Endothelial cell of umbilical vein (primary cell): ENCODE results near the gene TMEM204. TPM values are rescaled to one million over a fixed set of nuclear protein-coding genes. Genes with fewer than 3 reads are reported as not detected.

ENCODE experiments used
- BruUV-seq: library from RNA; stranded (reverse); fragments of 400-500 nt; replicated peaks from 2 replicates; lab custom pipeline; 2021; lab: Mats Ljungman, UMichigan
- CTCF ChIA-PET: fragments of 300-600, 350-600 bp; sonication (Branson Sonifier 250); formaldehyde crosslinking; loops from one replicate; lab custom pipeline; 2021; ENCODE audit warnings: antibody characterized with exemption, inconsistent platforms; lab: Charles Lee
- POLR2A ChIA-PET: fragments of 300-600, 350-600 bp; sonication (Branson Sonifier 250); formaldehyde crosslinking; loops from one replicate; lab custom pipeline; 2021; ENCODE audit warnings: antibody characterized with exemption, inconsistent platforms; lab: Charles Lee
- DNase-seq: peaks from one replicate; pipeline ENCODE4 v3.0.0-alpha.2; 2011; ENCODE audit warnings: low read depth, low spot score
- FAIRE-seq: peaks from 2 replicates; lab custom pipeline; 2011; peaks lifted over from hg19 to GRCh38; lab: Jason Lieb, UNC
- H2AFZ ChIP-seq: 2 replicates; pipeline ENCODE4 v1.6.0; 2012; ENCODE audit warnings: low read depth, low read length, control low read depth, inconsistent platforms
- H3K27ac ChIP-seq: 2 replicates; pipeline ENCODE4 v1.5.1; 2011; ENCODE audit warnings: low read depth, mild to moderate bottlenecking, control low read depth, low read length, moderate library complexity; ENCODE audit not compliant: insufficient read depth
- H3K27me3 ChIP-seq, 2 experiments: 2 replicates each; pipeline versions ENCODE4 v1.6.0 to v1.6.1; 2011; ENCODE audit warnings: low read length in 2 of 2, mixed read lengths in 1 of 2; ENCODE audit not compliant: control insufficient read depth in 2 of 2, insufficient read depth in 2 of 2
- H3K36me3 ChIP-seq, 2 experiments: 2 replicates in 1 of 2; 3 replicates in 1 of 2; pipeline ENCODE4 v1.5.1; 2011; ENCODE audit warnings: low read length in 2 of 2, mild to moderate bottlenecking in 1 of 2, moderate library complexity in 1 of 2; ENCODE audit not compliant: control insufficient read depth in 2 of 2, insufficient read depth in 2 of 2; ENCODE audit errors: extremely low read depth in 1 of 2
- H3K4me1 ChIP-seq: 3 replicates; pipeline ENCODE4 v1.5.1; 2011; ENCODE audit warnings: mild to moderate bottlenecking, low read length; ENCODE audit not compliant: control insufficient read depth, insufficient read depth; ENCODE audit errors: extremely low read depth
- H3K4me2 ChIP-seq: 2 replicates; pipeline ENCODE4 v1.6.1; 2011; ENCODE audit warnings: low read length, control low read depth, mixed read lengths; ENCODE audit not compliant: insufficient read depth
- H3K4me3 ChIP-seq, 3 experiments: fragments of 200-600 bp in 1 of 3; sonication (generic), shearing (Covaris generic) in 1 of 3; replicated peaks in 1 of 3; 2 replicates each; pipeline ENCODE4 v1.5.1; 2011 to 2016; ENCODE audit warnings: control low read depth in 3 of 3, low read length in 3 of 3, mild to moderate bottlenecking in 2 of 3, inconsistent platforms in 1 of 3, low read depth in 1 of 3, moderate library complexity in 1 of 3; ENCODE audit not compliant: insufficient read depth in 1 of 3
- H3K79me2 ChIP-seq: 2 replicates; pipeline ENCODE4 v1.6.0; 2012; ENCODE audit warnings: low read length, inconsistent platforms; ENCODE audit not compliant: control insufficient read depth, insufficient read depth
- H3K9ac ChIP-seq: replicated peaks from 2 replicates; pipeline ENCODE3; 2011; ENCODE audit warnings: low read length, control low read depth; ENCODE audit not compliant: insufficient read depth; ENCODE audit errors: extremely low read depth
- H3K9me1 ChIP-seq: replicated peaks from 3 replicates; pipeline ENCODE4 v1.6.0; 2011; ENCODE audit warnings: mild to moderate bottlenecking, low read length; ENCODE audit not compliant: control insufficient read depth, insufficient read depth; ENCODE audit errors: extremely low read depth
- H3K9me3 ChIP-seq: replicated peaks from 2 replicates; pipeline ENCODE4 v1.5.1; 2012; ENCODE audit warnings: low read length, inconsistent platforms; ENCODE audit not compliant: control insufficient read depth, insufficient read depth
- H4K20me1 ChIP-seq: replicated peaks from 2 replicates; pipeline ENCODE3; 2011; ENCODE audit warnings: mild to moderate bottlenecking, low read length; ENCODE audit not compliant: control insufficient read depth, insufficient read depth; ENCODE audit errors: extremely low read depth
- CTCF ChIP-seq, 2 donors: IDR thresholded peaks; 1 replicate in 1 of 2; 2 replicates in 1 of 2; pipeline ENCODE4 v1.5.1; 2011; ENCODE audit warnings: low read length in 2 of 2, mild to moderate bottlenecking in 2 of 2, moderate library complexity in 2 of 2, control low read depth in 1 of 2, inconsistent platforms in 1 of 2, low read depth in 1 of 2; ENCODE audit not compliant: insufficient read depth in 1 of 2; ENCODE audit errors: extremely low read depth in 1 of 2
- EZH2 ChIP-seq: IDR thresholded peaks from 2 replicates; pipeline ENCODE4 v1.6.1; 2012; ENCODE audit warnings: borderline replicate concordance, low read depth, mild to moderate bottlenecking, moderate library complexity, low read length, inconsistent platforms; ENCODE audit not compliant: severe bottlenecking
- FOS ChIP-seq: IDR thresholded peaks from 2 replicates; pipeline ENCODE4 v1.6.1; 2011; ENCODE audit warnings: mild to moderate bottlenecking, low read length, moderate library complexity, borderline replicate concordance; ENCODE audit not compliant: insufficient read depth
- GATA2 ChIP-seq: IDR thresholded peaks from 2 replicates; pipeline ENCODE4 v1.7.0; 2011; ENCODE audit warnings: low read depth, mild to moderate bottlenecking, moderate library complexity, mixed read lengths, low read length; ENCODE audit not compliant: insufficient read length, insufficient read depth
- JUN ChIP-seq: IDR thresholded peaks from 2 replicates; pipeline ENCODE4 v1.6.1; 2011; ENCODE audit warnings: borderline replicate concordance, low read depth; ENCODE audit not compliant: insufficient read length, insufficient read depth
- MAX ChIP-seq: IDR thresholded peaks from 2 replicates; pipeline ENCODE4 v1.6.1; 2011; ENCODE audit not compliant: insufficient read depth, insufficient read length
- MYC ChIP-seq: IDR thresholded peaks from one replicate; pipeline ENCODE4 v1.6.1; 2011; ENCODE audit warnings: mild to moderate bottlenecking, low read depth, low read length
- POLR2A ChIP-seq: IDR thresholded peaks from 2 replicates; pipeline ENCODE4 v1.6.1; 2012; ENCODE audit warnings: low read depth, mild to moderate bottlenecking, control low read depth, low read length
- POLR2AphosphoS5 ChIP-seq: IDR thresholded peaks from 2 replicates; pipeline ENCODE4 v1.6.1; 2012; ENCODE audit warnings: low read depth, mild to moderate bottlenecking, control low read depth, low read length, moderate library complexity; ENCODE audit not compliant: insufficient read depth
- dilution Hi-C: fragments of 300-500 bp; cut with MboI; formaldehyde crosslinking; loops from one replicate; pipeline ENCODE4 v1.15.0; 2019; ENCODE audit warnings: low sequenced_read_pairs; ENCODE audit not compliant: extremely low pct_ligation_motif_present
- intact Hi-C: fragments of 100-400 bp; cut with micrococcal nuclease; formaldehyde crosslinking; loops from one replicate; pipeline ENCODE4 v1.10.0; 2022
- polyA plus RNA-seq, 4 experiments: library from polyadenylated mRNA; depleted of rRNA in 3 of 4; stranded (reverse) in 3 of 4; unstranded in 1 of 4; fragments of >200 nt; gene quantifications; 2 replicates each; pipeline versions ENCODE4 v1.2.1 to v1.2.3, GENCODE V29; 2011 to 2012; ENCODE audit warnings: missing spikeins in 1 of 4
- total RNA-seq: library from RNA; stranded (reverse); gene quantifications from 2 replicates; pipeline ENCODE4 v1.2.3, GENCODE V29; 2021

The TMEM204 gene
- total and polyA plus RNA-seq, 2 donors (not counting 3 experiments of a cell fraction or from before 2014, with no cell fraction given), result 32.5 to 50.7 TPM

- Histone ChIP-seq H3K4me1 (peaks cover 32% of the 10 kb centered on the region), H3K4me2 (no peak overlapping the region), H3K4me3 (no peak overlapping the region), H3K27ac (no peak overlapping the region), H2AFZ (no peak overlapping the region), H3K9ac (no peak overlapping the region), H3K27me3 (no peaks in the 10 kb centered on the region), H4K20me1 (no peaks in the 10 kb centered on the region), H3K36me3 (peaks cover 0 to 11% of the 10 kb centered on the region in 2 experiments), H3K79me2 (peaks cover 6% of the 10 kb centered on the region), H3K9me1 (no peaks in the 10 kb centered on the region), H3K9me3 (no peaks in the 10 kb centered on the region)
- intact Hi-C loops, result no loop called here
- BruUV-seq, result no TSS peak
- DNase-seq (no peak), FAIRE-seq (no peak)
- ChIA-PET CTCF (no interaction called here), POLR2A (no interaction called here)
- dilution Hi-C loops, result no loop called here
- TF ChIP-seq CTCF (IDR thresholded peaks at IDR 0.05; ENCODE audit: extremely low read depth in 1 of 2, insufficient read depth in 1 of 2, low read depth in 1 of 2, low read length in 2 of 2), result no peak
- TF ChIP-seq FOS, result no peak
- no peak for TF ChIP-seq MYC
- TF ChIP-seq GATA2, result no peak
- TF ChIP-seq POLR2A, result no peak
- TF ChIP-seq JUN, result no peak
- no peak for TF ChIP-seq POLR2AphosphoS5
- no peak for TF ChIP-seq EZH2
- TF ChIP-seq MAX, result no peak
Measured at GRCh38 chr16:1551166-1551565, 17.7 kb downstream of the TMEM204 start.
